CD4-positive, CD25-positive, alpha-beta regulatory T cell (primary cell): ENCODE data around the gene ELL3. TPM values are rescaled to one million over a fixed set of nuclear protein-coding genes. Genes with fewer than 3 reads are reported as not detected.
"Not testable (repeated sequence)": the region's sequence is repeated elsewhere in the genome, so short reads cannot be mapped to it uniquely, and the experiment has no call there.

ENCODE experiments used
- ATAC-seq, 2 donors: fragments of 150-1000 bp; cut with Tn5 transposase; one replicate each; pipeline ENCODE4 v1.10.0; 2021; ENCODE audit warnings: low read depth in 2 of 2, moderate number of reproducible peaks in 2 of 2, moderate library complexity in 1 of 2
- DNase-seq, 3 donors: peaks; one replicate each; pipeline versions ENCODE4 v3.0.0 to v3.0.0-alpha.2; 2012 to 2022; ENCODE audit warnings: mixed read lengths in 1 of 3
- H3K27ac ChIP-seq: one replicate; pipeline ENCODE4 v1.7.0; 2013; ENCODE audit warnings: mild to moderate bottlenecking, low read length; ENCODE audit not compliant: insufficient read depth, poor library complexity, severe bottlenecking
- H3K27me3 ChIP-seq: one replicate; pipeline ENCODE4 v1.7.0; 2013; ENCODE audit warnings: low read length; ENCODE audit not compliant: control insufficient read depth, insufficient read depth
- H3K36me3 ChIP-seq: one replicate; pipeline ENCODE4 v1.7.0; 2013; ENCODE audit warnings: mild to moderate bottlenecking, low read length, moderate library complexity; ENCODE audit not compliant: control insufficient read depth, insufficient read depth
- H3K4me1 ChIP-seq: 2 replicates; pipeline ENCODE4 v1.7.0; 2013; ENCODE audit warnings: mild to moderate bottlenecking, low read length; ENCODE audit not compliant: insufficient read depth, control insufficient read depth, poor library complexity, severe bottlenecking
- H3K4me3 ChIP-seq: one replicate; pipeline ENCODE4 v1.7.0; 2013; ENCODE audit warnings: low read depth, mild to moderate bottlenecking, low read length, moderate library complexity
- H3K9me3 ChIP-seq, 2 experiments: 1 replicate in 1 of 2; 2 replicates in 1 of 2; pipeline ENCODE4 v1.7.0; 2013; ENCODE audit warnings: low read length in 2 of 2, mild to moderate bottlenecking in 1 of 2, moderate library complexity in 1 of 2; ENCODE audit not compliant: control insufficient read depth in 2 of 2
- H3K27ac Mint-ChIP-seq, 3 donors: one replicate each; pipeline ENCODE4 v1.8.0; 2020 to 2022; ENCODE audit warnings: mild to moderate bottlenecking in 3 of 3, mixed read lengths in 3 of 3, moderate library complexity in 2 of 3
- H3K27me3 Mint-ChIP-seq: one replicate; pipeline ENCODE4 v1.8.0; 2022; ENCODE audit warnings: mild to moderate bottlenecking, mixed read lengths
- H3K36me3 Mint-ChIP-seq: one replicate; pipeline ENCODE4 v1.8.0; 2020; ENCODE audit warnings: mixed read lengths
- H3K4me1 Mint-ChIP-seq, 4 donors: one replicate each; pipeline ENCODE4 v1.8.0; 2020 to 2022; ENCODE audit warnings: mixed read lengths in 4 of 4, mild to moderate bottlenecking in 1 of 4
- H3K4me3 Mint-ChIP-seq, 4 donors: one replicate each; pipeline ENCODE4 v1.8.0; 2020 to 2022; ENCODE audit warnings: mild to moderate bottlenecking in 4 of 4, mixed read lengths in 4 of 4, moderate library complexity in 3 of 4
- H3K9me3 Mint-ChIP-seq, 7 donors: one replicate each; pipeline ENCODE4 v1.8.0; 2020 to 2022; ENCODE audit warnings: mixed read lengths in 7 of 7, mild to moderate bottlenecking in 3 of 7, moderate library complexity in 2 of 7
- polyA plus RNA-seq, 4 donors: library from polyadenylated mRNA; unstranded; fragments of 300-500 nt; fragmentation: Illumina TruSeq; gene quantifications; one replicate each; pipeline ENCODE4 v1.2.3, GENCODE V29; 2021
- total RNA-seq: library from RNA; stranded (reverse); gene quantifications from one replicate; pipeline ENCODE4 v1.2.3, GENCODE V29; 2022

ELL3 gene
- total RNA-seq (0.99 TPM), polyA plus RNA-seq (1 to 10 TPM in 2 of 4 donors, under 1 TPM in 1, not detected in 1; 0.23 to 2.2 (median 1.8) TPM)

GRCh38 chr15:43776718-43777266 is at the start of gene ELL3:
ELL3 (minus strand) TSS chr15:43776966; CDS start chr15:43776901, 65 bp downstream.
- no peaks in the 10 kb centered on the region for H3K9me3 ChIP-seq
- H3K27ac ChIP-seq, result peak within 1 kb of the TSS; percentile 68
- peak within 1 kb of the TSS; percentile 82 for H3K4me3 ChIP-seq
- H3K27ac Mint-ChIP-seq, result peak within 1 kb of the TSS; percentile 77 to 93 (median 91)
- peaks cover 10% of the 10 kb centered on the region for H3K36me3 Mint-ChIP-seq
- peak within 1 kb of the TSS; percentile 93 to 95 (median 94) for H3K4me3 Mint-ChIP-seq
- DNase-seq (peak; percentile 70 to 86 (median 72)), ATAC-seq (peak; percentile 74 to 75)
- H3K9me3 Mint-ChIP-seq, result peaks cover 0 to 3% (median 0%) of the 10 kb centered on the region in 7 donors
- peaks cover 14% of the 10 kb centered on the region for H3K36me3 ChIP-seq
- peaks cover 0 to 22% (median 7%) of the 10 kb centered on the region in 4 donors for H3K4me1 Mint-ChIP-seq
- no peaks in the 10 kb centered on the region for H3K27me3 ChIP-seq
- peaks cover 15% of the 10 kb centered on the region for H3K4me1 ChIP-seq
- H3K27me3 Mint-ChIP-seq, result peaks cover 22% of the 10 kb centered on the region

GRCh38 chr15:43826029-43826507 is 49.3 kb upstream of the ELL3 start:
- H3K27ac ChIP-seq, result peak overlapping the region; percentile 87
- H3K4me3 Mint-ChIP-seq, result peak overlapping the region; percentile 81 to 99 (median 94)
- ATAC-seq (no peak), DNase-seq (no peak)
- H3K27me3 Mint-ChIP-seq, result no peaks in the 10 kb centered on the region
- H3K4me1 Mint-ChIP-seq, result peaks cover 19 to 76% (median 56%) of the 10 kb centered on the region in 4 donors
- H3K36me3 Mint-ChIP-seq, result peaks cover 3% of the 10 kb centered on the region
- no peaks in the 10 kb centered on the region for H3K36me3 ChIP-seq
- no peaks in the 10 kb centered on the region for H3K9me3 ChIP-seq
- H3K4me3 ChIP-seq, result peak overlapping the region; percentile 89
- peak overlapping the region in 2 of 3 donors; percentile 86 to 91 for H3K27ac Mint-ChIP-seq
- peaks cover 70% of the 10 kb centered on the region for H3K4me1 ChIP-seq
- no peaks in the 10 kb centered on the region for H3K27me3 ChIP-seq
- no peaks in the 10 kb centered on the region for H3K9me3 Mint-ChIP-seq

- H3K36me3 ChIP-seq, H3K36me3 Mint-ChIP-seq, ATAC-seq, H3K9me3 Mint-ChIP-seq, H3K9me3 ChIP-seq, DNase-seq, H3K27me3 ChIP-seq, H3K27me3 Mint-ChIP-seq: not testable (repeated sequence)
- Histone ChIP-seq H3K4me1 (peaks cover 76% of the 10 kb centered on the region), H3K27ac (peak overlapping the region; percentile 95), H3K4me3 (peak overlapping the region; percentile 99)
- Mint-ChIP-seq H3K27ac (peak overlapping the region in 1 of 3 donors; percentile 100), H3K4me1 (peaks cover 19 to 77% (median 58%) of the 10 kb centered on the region in 4 donors), H3K4me3 (peak overlapping the region; percentile 81 to 98 (median 94))
Observed at GRCh38 chr15:43825305-43825704, 48.5 kb upstream of the ELL3 start.

GRCh38 chr15:43824302-43825246 is 47.8 kb upstream of the ELL3 start, which contains the start of gene MFAP1:
MFAP1 (minus strand) TSS chr15:43824690; CDS start chr15:43824569, 121 bp downstream.
- peak within 1 kb of the TSS; percentile 95 for H3K27ac ChIP-seq
- H3K27me3 ChIP-seq, result no peaks in the 10 kb centered on the region
- H3K36me3 Mint-ChIP-seq, result peaks cover 3% of the 10 kb centered on the region
- H3K36me3 ChIP-seq, result no peaks in the 10 kb centered on the region
- H3K27ac Mint-ChIP-seq, result peak within 1 kb of the TSS; percentile 98 to 100 (median 100)
- H3K4me1 ChIP-seq, result peaks cover 71% of the 10 kb centered on the region
- H3K4me3 Mint-ChIP-seq, result peak within 1 kb of the TSS; percentile 93 to 99 (median 96)
- no peaks in the 10 kb centered on the region for H3K27me3 Mint-ChIP-seq
- no peaks in the 10 kb centered on the region for H3K9me3 ChIP-seq
- DNase-seq (peak; percentile 90 to 98 (median 92)), ATAC-seq (peak; percentile 87 to 89)
- peaks cover 19 to 71% (median 51%) of the 10 kb centered on the region in 4 donors for H3K4me1 Mint-ChIP-seq
- no peaks in the 10 kb centered on the region for H3K9me3 Mint-ChIP-seq
- peak within 1 kb of the TSS; percentile 99 for H3K4me3 ChIP-seq

- Mint-ChIP-seq H3K4me1 (peaks cover 10 to 58% (median 30%) of the 10 kb centered on the region in 4 donors), H3K4me3 (peak overlapping the region; percentile 54 to 93 (median 76)), H3K36me3 (peaks cover 7% of the 10 kb centered on the region)
Observed at GRCh38 chr15:43821505-43821904, 44.7 kb upstream of the ELL3 start.

GRCh38 chr15:43815064-43815463 is 38.3 kb upstream of the ELL3 start:
- Mint-ChIP-seq H3K4me3 (peak overlapping the region in 1 of 4 donors; percentile 69), H3K36me3 (peaks cover 31% of the 10 kb centered on the region), H3K4me1 (peaks cover 5 to 13% (median 7%) of the 10 kb centered on the region in 4 donors), H3K27ac (peak overlapping the region in 1 of 3 donors; percentile 72)
- H3K9me3 Mint-ChIP-seq, DNase-seq, H3K4me1 ChIP-seq, H3K27me3 ChIP-seq, H3K4me3 ChIP-seq, H3K27ac ChIP-seq, ATAC-seq, H3K27me3 Mint-ChIP-seq, H3K9me3 ChIP-seq: not testable (repeated sequence)
- peaks cover 57% of the 10 kb centered on the region for H3K36me3 ChIP-seq

More at GRCh38 chr15:43821505-43821904, 44.7 kb upstream of the ELL3 start:
- ATAC-seq (no peak), DNase-seq (no peak)
- H3K9me3 Mint-ChIP-seq, result no peaks in the 10 kb centered on the region
- H3K27me3 ChIP-seq, result no peaks in the 10 kb centered on the region
- peaks cover 46% of the 10 kb centered on the region for H3K4me1 ChIP-seq
- no peak overlapping the region for H3K27ac ChIP-seq
- peaks cover 13% of the 10 kb centered on the region for H3K36me3 ChIP-seq
- peak overlapping the region; percentile 50 for H3K4me3 ChIP-seq
- H3K27me3 Mint-ChIP-seq, result no peaks in the 10 kb centered on the region
- H3K27ac Mint-ChIP-seq, result peak overlapping the region in 2 of 3 donors; percentile 5 to 23
- H3K9me3 ChIP-seq, result no peaks in the 10 kb centered on the region

GRCh38 chr15:43808960-43809678 is 32.4 kb upstream of the ELL3 start:
- no peaks in the 10 kb centered on the region for H3K9me3 Mint-ChIP-seq
- H3K4me3 Mint-ChIP-seq, result peak overlapping the region in 1 of 4 donors; percentile 75
- H3K27me3 ChIP-seq, result no peaks in the 10 kb centered on the region
- peaks cover 80% of the 10 kb centered on the region for H3K36me3 ChIP-seq
- no peaks in the 10 kb centered on the region for H3K27me3 Mint-ChIP-seq
- no peak for ATAC-seq
- H3K36me3 Mint-ChIP-seq, result peaks cover 45% of the 10 kb centered on the region
- H3K4me3 ChIP-seq, result no peak overlapping the region
- no peaks in the 10 kb centered on the region for H3K9me3 ChIP-seq
- H3K27ac Mint-ChIP-seq, result no peak overlapping the region
- DNase-seq, result no peak
- peaks cover 0 to 6% (median 2%) of the 10 kb centered on the region in 4 donors for H3K4me1 Mint-ChIP-seq
- H3K27ac ChIP-seq, result no peak overlapping the region
- no peaks in the 10 kb centered on the region for H3K4me1 ChIP-seq
